Stimulated activated effector memory CD8-positive, alpha-beta T cell treated with anti-CD3 and anti-CD28 coated beads, Interleukin-12 subunit alpha, Interleukin-12 subunit beta, amount 100 ng/mL, for 72 hours (primary cell): ENCODE measurements around the gene MRPL41.
"Not testable (repeated sequence)": the region's sequence is repeated elsewhere in the genome, so short reads cannot be mapped to it uniquely, and the experiment has no call there.

Source experiments
- ATAC-seq: fragments of 150-1000 bp; cut with Tn5 transposase; 2 replicates; pipeline ENCODE4 v1.10.0; 2021
- DNase-seq, 2 donors: peaks; one replicate each; pipeline ENCODE4 v3.0.0; 2021 to 2022; ENCODE audit warnings: low spot score in 2 of 2
- H3K27ac Mint-ChIP-seq: one replicate; pipeline ENCODE4 v1.8.0; 2022; ENCODE audit warnings: mild to moderate bottlenecking, mixed read lengths
- H3K36me3 Mint-ChIP-seq: one replicate; pipeline ENCODE4 v1.8.0; 2022; ENCODE audit warnings: mild to moderate bottlenecking, mixed read lengths
- H3K4me1 Mint-ChIP-seq: one replicate; pipeline ENCODE4 v1.8.0; 2022; ENCODE audit warnings: mixed read lengths
- H3K4me3 Mint-ChIP-seq: one replicate; pipeline ENCODE4 v1.8.0; 2022; ENCODE audit warnings: mild to moderate bottlenecking, mixed read lengths
- H3K9me3 Mint-ChIP-seq: one replicate; pipeline ENCODE4 v1.8.0; 2022; ENCODE audit warnings: mixed read lengths

The MRPL41 gene

DNA sequence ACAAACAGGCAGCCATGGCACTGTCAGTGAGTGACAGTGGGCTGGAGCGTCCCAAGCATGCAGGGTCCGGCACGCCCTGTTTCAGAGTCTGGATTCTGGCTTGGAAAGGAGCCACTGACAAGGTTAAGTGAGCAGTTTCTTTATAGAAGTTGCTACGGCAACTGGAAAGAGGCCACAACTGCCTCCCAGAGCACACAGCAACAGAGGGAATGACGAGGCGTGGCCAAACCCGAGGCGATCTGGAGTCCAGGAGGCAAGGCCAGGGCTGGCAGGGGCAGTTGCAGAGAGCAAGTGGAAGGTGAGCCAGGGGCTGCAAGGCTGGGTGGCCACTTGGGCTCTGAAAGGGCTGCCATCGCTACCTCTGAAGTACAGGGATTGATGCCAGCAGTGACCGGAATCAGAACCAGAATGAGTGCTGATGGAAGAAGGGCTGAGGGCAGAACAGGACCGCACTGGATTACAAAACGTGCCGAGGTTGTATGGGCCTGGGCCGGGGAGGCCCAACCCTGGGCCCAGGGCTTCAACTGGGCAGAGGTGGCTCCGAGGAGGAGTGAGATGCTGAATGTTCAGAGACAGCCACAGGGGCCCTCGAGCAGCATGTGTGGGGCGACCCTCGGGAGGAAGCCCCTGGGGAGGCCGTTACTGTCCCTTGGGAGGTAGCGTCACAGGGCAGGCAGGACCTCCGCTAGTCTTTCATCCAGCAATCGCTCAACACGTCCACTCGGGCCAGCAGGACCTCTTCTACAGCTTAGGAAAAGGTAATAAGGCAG, 4.6 kb downstream of the MRPL41 start:
- H3K4me1 Mint-ChIP-seq = peaks cover 17% of the 10 kb centered on the region
- H3K27ac Mint-ChIP-seq = peak overlapping the region; percentile 46
- no peak for DNase-seq
- H3K4me3 Mint-ChIP-seq = no peak overlapping the region
- H3K9me3 Mint-ChIP-seq = no peaks in the 10 kb centered on the region
- no peak for ATAC-seq
- peaks cover 65% of the 10 kb centered on the region for H3K36me3 Mint-ChIP-seq

- no peak overlapping the region for H3K4me3 Mint-ChIP-seq
- H3K9me3 Mint-ChIP-seq = no peaks in the 10 kb centered on the region
- ATAC-seq = no peak
- H3K4me1 Mint-ChIP-seq = peaks cover 11% of the 10 kb centered on the region
- peaks cover 83% of the 10 kb centered on the region for H3K36me3 Mint-ChIP-seq
- no peak overlapping the region for H3K27ac Mint-ChIP-seq
- DNase-seq = no peak
Measured at GRCh38 chr9:137558127-137558526, 6.4 kb downstream of the MRPL41 start.

DNA sequence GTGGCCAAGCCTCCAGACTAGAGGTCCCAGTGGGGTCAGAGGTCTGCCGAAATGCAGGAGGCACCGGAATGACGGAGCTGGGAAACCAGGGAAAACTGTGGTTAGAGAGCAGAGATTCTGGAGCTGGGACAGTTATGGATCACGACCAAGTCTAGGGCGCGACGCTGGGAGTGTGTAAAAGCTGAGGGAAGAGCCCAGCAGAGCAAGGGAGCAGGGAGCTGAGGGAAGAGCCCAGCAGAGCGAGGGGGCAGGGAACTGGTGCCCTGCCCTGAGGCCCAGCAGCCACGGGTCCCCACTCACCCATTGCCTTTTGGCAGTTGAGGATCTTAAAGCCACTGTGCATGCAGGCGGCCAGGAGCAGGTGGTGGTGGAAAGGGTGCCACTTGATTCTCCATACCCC, 12.5 kb downstream of the MRPL41 start:
- no peak for DNase-seq
- peaks cover 58% of the 10 kb centered on the region for H3K36me3 Mint-ChIP-seq
- H3K4me1 Mint-ChIP-seq = peaks cover 20% of the 10 kb centered on the region
- ATAC-seq = no peak
- H3K27ac Mint-ChIP-seq = peak overlapping the region; percentile 79
- no peaks in the 10 kb centered on the region for H3K9me3 Mint-ChIP-seq
- H3K4me3 Mint-ChIP-seq = no peak overlapping the region

GRCh38 chr9:137564817-137565411, 13.2 kb downstream of the MRPL41 start:
- Mint-ChIP-seq H3K4me3 (no peak overlapping the region), H3K36me3 (peaks cover 52% of the 10 kb centered on the region), H3K4me1 (peaks cover 25% of the 10 kb centered on the region), H3K9me3 (no peaks in the 10 kb centered on the region), H3K27ac (peak overlapping the region; percentile 79)
- no peak for DNase-seq
- ATAC-seq = peak; percentile 63

DNA sequence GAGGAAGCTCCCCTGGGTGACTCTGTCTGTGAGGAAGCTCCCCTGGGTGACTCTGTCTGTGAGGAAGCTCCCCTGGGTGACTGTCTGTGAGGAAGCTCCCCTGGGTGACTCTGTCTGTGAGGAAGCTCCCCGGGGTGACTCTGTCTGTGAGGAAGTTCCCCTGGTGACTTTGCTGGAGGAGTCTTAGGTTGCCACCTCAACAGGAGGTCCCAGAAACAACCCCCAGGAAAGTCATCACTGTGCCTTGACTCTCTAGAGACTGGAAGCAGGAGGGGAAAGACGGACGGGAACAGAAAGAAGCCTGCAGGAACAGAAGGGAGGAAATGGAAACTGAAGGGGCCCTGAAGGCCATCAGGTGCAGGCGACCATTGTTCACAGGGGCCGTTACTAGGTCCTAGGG, 16.8 kb downstream of the MRPL41 start:
- DNase-seq, H3K4me3 Mint-ChIP-seq, H3K9me3 Mint-ChIP-seq, ATAC-seq: not testable (repeated sequence)
- peak overlapping the region; percentile 74 for H3K27ac Mint-ChIP-seq
- peaks cover 48% of the 10 kb centered on the region for H3K36me3 Mint-ChIP-seq
- peaks cover 32% of the 10 kb centered on the region for H3K4me1 Mint-ChIP-seq

- H3K4me3 Mint-ChIP-seq = no peak overlapping the region
Measured at GRCh38 chr9:137569609-137570203, 18.0 kb downstream of the MRPL41 start.

DNA sequence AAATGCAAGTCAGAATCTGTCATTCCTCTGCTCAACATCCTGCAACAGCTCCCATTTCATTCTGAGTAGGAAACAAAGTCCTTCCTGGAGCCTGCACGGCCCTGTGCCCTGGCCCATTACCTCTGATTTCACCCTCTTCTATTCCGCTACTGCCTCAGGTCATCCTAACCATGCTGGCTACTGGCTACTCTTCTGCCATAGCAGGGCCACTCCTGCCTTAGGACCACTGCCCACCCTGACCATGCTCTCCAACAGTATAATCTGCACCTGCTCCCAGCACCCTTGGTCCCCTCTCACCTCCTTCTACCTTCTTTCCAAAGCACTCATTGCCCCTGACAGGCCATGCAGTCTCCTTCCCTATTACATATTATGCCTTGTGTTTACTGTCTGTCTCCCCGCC, 18.9 kb downstream of the MRPL41 start:
- H3K4me3 Mint-ChIP-seq = no peak overlapping the region
- H3K27ac Mint-ChIP-seq = no peak overlapping the region
- ATAC-seq = no peak
- peaks cover 52% of the 10 kb centered on the region for H3K36me3 Mint-ChIP-seq
- no peak for DNase-seq
- H3K4me1 Mint-ChIP-seq = peaks cover 32% of the 10 kb centered on the region
- no peaks in the 10 kb centered on the region for H3K9me3 Mint-ChIP-seq

More at GRCh38 chr9:137569609-137570203, 18.0 kb downstream of the MRPL41 start:
- no peaks in the 10 kb centered on the region for H3K9me3 Mint-ChIP-seq
- H3K27ac Mint-ChIP-seq = no peak overlapping the region
- peaks cover 24% of the 10 kb centered on the region for H3K4me1 Mint-ChIP-seq
- DNase-seq (no peak), ATAC-seq (no peak)
- peaks cover 48% of the 10 kb centered on the region for H3K36me3 Mint-ChIP-seq

DNA sequence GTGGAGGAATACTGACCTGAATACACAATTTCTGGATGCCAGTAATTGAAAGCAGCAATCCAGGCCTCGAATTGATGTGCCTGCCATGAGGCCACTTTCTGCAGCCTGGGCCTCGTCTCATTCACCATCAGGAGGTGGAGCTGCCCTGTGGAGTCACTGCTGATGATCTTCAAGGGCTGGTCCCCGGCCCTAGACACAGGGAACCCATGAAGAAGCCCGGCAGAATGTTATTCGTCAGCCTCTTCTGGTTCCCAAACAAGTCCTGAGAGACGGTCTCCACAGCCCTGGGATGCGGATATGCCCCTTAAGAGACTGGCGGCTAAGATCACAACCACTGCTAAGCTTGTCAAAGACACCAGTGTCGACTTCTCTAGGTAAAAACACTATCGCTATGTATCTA, 22.5 kb downstream of the MRPL41 start:
- Mint-ChIP-seq H3K4me3 (no peak overlapping the region), H3K36me3 (peaks cover 66% of the 10 kb centered on the region), H3K4me1 (peaks cover 45% of the 10 kb centered on the region), H3K9me3 (no peaks in the 10 kb centered on the region), H3K27ac (peak overlapping the region; percentile 72)
- no peak for ATAC-seq
- DNase-seq = no peak

GRCh38 chr9:137575364-137575715, 23.7 kb downstream of the MRPL41 start:
- H3K4me3 Mint-ChIP-seq = peak overlapping the region; percentile 75
- H3K36me3 Mint-ChIP-seq = peaks cover 64% of the 10 kb centered on the region
- H3K9me3 Mint-ChIP-seq = no peaks in the 10 kb centered on the region
- DNase-seq = no peak
- peak; percentile 19 for ATAC-seq
- peak overlapping the region; percentile 72 for H3K27ac Mint-ChIP-seq
- H3K4me1 Mint-ChIP-seq = peaks cover 36% of the 10 kb centered on the region

DNA sequence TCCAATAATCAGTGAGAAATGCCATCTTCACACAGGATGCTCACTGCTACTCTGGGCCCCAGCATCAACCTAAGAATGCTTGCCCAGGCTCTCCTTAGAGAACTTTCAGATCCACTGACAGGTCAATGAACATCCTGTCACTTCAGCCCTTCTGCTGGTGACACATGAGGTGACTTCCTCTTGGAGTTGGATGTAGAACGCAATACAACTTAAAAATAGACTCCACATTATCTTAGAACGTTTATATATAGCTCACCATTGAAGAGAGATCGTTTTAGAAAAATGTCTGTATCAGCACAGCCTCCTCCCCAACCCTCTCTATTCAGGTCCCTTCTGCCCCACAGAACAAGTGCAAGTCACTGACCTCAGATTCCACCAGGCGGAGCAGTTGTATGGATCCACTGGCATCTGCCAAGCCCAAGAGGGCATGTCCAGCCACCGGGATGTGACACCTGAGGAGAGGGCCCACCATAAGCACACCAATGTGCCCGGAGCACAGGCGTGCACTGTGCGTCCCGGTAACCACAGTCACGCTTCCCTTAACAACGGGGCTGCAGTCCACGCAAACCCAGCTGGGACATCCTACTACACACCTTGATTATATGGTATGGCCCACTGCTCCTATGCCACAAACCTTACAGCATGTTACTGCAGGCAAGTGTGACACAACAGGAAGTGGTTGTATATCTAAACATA, 24.2 kb downstream of the MRPL41 start:
- peaks cover 59% of the 10 kb centered on the region for H3K36me3 Mint-ChIP-seq
- DNase-seq = no peak
- H3K27ac Mint-ChIP-seq = peak overlapping the region; percentile 72
- no peak for ATAC-seq
- H3K9me3 Mint-ChIP-seq = no peaks in the 10 kb centered on the region
- peak overlapping the region; percentile 75 for H3K4me3 Mint-ChIP-seq
- peaks cover 31% of the 10 kb centered on the region for H3K4me1 Mint-ChIP-seq

DNA sequence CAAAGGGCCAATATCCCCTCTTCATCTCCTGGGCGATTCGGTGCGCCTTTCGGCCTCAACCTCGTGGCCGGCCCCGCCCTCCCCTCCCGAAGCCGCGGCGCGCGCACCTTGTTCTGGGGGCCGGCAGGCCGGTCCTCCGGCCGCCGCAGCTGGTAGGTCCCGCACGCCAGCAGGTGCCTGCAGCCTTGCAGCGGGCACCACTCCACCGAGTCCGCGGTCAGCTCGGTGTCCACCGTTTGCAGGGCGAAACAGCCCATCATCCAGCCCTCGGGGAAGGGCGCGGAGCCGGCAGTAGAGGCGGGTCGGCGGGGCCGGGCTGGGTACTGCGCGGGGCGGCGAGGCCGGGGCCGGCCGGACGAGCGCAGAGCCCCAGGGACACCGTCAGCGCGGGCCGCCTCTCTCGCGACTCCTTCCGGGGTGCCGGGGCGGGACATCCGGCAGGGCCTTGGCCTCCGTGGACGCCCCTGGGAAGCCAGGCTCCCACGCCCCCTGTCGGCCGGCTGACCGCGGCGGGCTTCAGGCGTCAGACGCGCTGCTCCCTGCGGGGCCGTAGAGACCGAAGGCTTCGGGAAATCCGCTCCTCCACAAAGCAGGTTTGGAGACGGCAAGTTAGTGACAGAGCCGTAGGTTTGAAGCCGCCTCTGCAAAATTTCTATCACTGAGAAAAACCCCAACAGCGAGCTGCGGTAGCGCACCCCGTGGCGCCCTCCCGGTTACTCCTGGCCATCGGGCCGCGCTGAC, 27.0 kb downstream of the MRPL41 start, which contains the start of gene DPH7:
Gene DPH7 (minus strand): TSS at position 408 of the 741 bp plus-strand sequence. CDS start 148 bp downstream, at position 260.
- Mint-ChIP-seq H3K4me1 (peaks cover 30% of the 10 kb centered on the region), H3K9me3 (no peaks in the 10 kb centered on the region), H3K36me3 (peaks cover 45% of the 10 kb centered on the region), H3K4me3 (peak within 1 kb of the TSS; percentile 75), H3K27ac (peak within 1 kb of the TSS; percentile 78)
- ATAC-seq = peak; percentile 98
- DNase-seq = peak; percentile 97 to 98

- no peaks in the 10 kb centered on the region for H3K9me3 Mint-ChIP-seq
- ATAC-seq (no peak), DNase-seq (no peak)
- H3K4me1 Mint-ChIP-seq = peaks cover 30% of the 10 kb centered on the region
- peak overlapping the region; percentile 75 for H3K4me3 Mint-ChIP-seq
- H3K36me3 Mint-ChIP-seq = peaks cover 40% of the 10 kb centered on the region
- no peak overlapping the region for H3K27ac Mint-ChIP-seq
Measured at GRCh38 chr9:137579259-137579604, 27.6 kb downstream of the MRPL41 start.

- Mint-ChIP-seq H3K36me3 (peaks cover 38% of the 10 kb centered on the region), H3K4me1 (peaks cover 23% of the 10 kb centered on the region), H3K4me3 (no peak overlapping the region), H3K9me3 (no peaks in the 10 kb centered on the region), H3K27ac (no peak overlapping the region)
- no peak for DNase-seq
- ATAC-seq = no peak
Measured at GRCh38 chr9:137580209-137580953, 28.7 kb downstream of the MRPL41 start.

DNA sequence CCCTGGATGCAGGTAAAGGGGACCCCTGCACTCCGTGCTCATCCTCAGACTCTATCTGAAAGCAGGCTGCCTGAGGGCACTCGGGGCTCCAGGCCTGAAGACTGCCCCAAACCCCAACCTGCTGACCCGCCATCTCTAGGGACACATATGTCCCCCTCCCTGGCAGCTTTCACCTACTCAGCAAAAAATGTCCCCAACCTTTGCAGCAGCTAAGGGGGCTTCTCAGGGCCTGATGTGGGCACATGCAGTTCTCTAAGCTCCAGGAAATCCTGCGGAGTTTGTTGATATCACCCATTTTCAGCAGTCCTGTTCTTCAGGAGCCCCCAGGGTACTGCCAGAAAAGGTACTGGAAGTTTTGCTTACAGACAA, 29.3 kb downstream of the MRPL41 start:
- ATAC-seq (no peak), DNase-seq (no peak)
- H3K36me3 Mint-ChIP-seq = peaks cover 38% of the 10 kb centered on the region
- peaks cover 17% of the 10 kb centered on the region for H3K4me1 Mint-ChIP-seq
- H3K27ac Mint-ChIP-seq = no peak overlapping the region
- no peaks in the 10 kb centered on the region for H3K9me3 Mint-ChIP-seq
- no peak overlapping the region for H3K4me3 Mint-ChIP-seq
